ENCODE measurements around the gene ECE1.
A peak's percentile ranks its signal among the peaks of the same experiment; 100 is the strongest.
"Not testable (repeated sequence)": the region's sequence is repeated elsewhere in the genome, so short reads cannot be mapped to it uniquely, and the experiment has no call there.

ECE1 gene

DNA sequence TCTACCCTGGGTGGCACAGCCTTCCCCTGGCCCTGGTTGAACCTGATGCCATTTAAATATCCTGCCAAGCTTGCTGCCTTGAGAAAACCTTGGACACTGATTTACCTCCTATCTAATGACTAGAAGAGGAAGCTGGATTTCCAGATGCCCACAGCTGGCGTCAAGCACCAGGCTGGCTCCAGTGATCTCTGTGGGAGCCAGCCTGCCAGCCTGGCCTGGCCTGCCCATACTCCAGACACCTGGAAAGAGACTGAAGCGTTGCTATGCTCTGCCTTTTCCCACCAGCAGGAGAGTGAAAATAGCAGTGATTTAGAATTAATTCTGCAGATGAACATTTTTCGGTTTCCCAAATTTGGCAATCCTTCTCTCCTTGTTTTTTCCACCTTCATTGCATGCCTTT lies 102.0 kb downstream of the ECE1 start:
- DNase-seq = no peak
- Histone ChIP-seq H3K27me3 (replicated peaks) (no peaks in the 10 kb centered on the region), H3K27ac (no peak overlapping the region), H3K36me3 (replicated peaks) (no peaks in the 10 kb centered on the region), H3K4me3 (ENCODE audit: low read depth, low read length) (no peak overlapping the region)
- in situ Hi-C loops (cut with HindIII; ENCODE audit: low pct_ligation_motif_present, low sequenced_read_pairs) = loop anchor here (25.0 kb wide), 1 partner anchor 201 kb away; no protein-coding TSS in a partner anchor
- no peak for TF ChIP-seq CTCF (IDR thresholded peaks at IDR 0.05; ENCODE audit: low read depth, low read length, missing control alignments)

GRCh38 chr1:21185221-21185731 lies 105.0 kb downstream of the ECE1 start:
- TF ChIP-seq CTCF (IDR thresholded peaks at IDR 0.05; ENCODE audit: low read depth, low read length, missing control alignments) = no peak
- Histone ChIP-seq H3K27me3 (replicated peaks) (no peaks in the 10 kb centered on the region), H3K27ac (no peak overlapping the region), H3K36me3 (replicated peaks) (no peaks in the 10 kb centered on the region), H3K4me3 (ENCODE audit: low read depth, low read length) (no peak overlapping the region)
- DNase-seq = no peak
- in situ Hi-C loops (cut with HindIII; ENCODE audit: low pct_ligation_motif_present, low sequenced_read_pairs) = loop anchor here (25.0 kb wide), 1 partner anchor 198 kb away; no protein-coding TSS in a partner anchor

DNA sequence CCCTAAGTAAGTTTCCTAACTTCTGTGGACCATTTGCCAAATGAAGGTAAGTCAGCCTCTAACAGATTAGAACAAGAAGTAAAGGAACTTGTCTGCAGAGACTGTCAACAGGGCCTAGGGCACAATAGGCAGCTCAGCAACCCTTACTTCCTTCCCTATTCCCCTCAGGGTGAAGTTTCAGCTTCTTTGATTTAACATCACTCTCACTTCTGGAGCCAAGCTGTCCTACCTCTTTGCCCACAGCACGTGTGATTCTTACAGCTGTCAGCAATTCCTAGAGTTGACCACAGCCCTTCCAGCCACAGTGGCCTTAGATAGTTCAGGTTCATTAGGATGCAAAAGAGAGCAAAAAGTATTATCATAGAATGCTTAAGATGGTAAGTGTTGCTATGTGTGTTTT lies 106.0 kb downstream of the ECE1 start:
- no peak for TF ChIP-seq CTCF (IDR thresholded peaks at IDR 0.05; ENCODE audit: low read depth, low read length, missing control alignments)
- no peak overlapping the region for H3K4me3 ChIP-seq (ENCODE audit: low read depth, low read length)
- H3K27me3 ChIP-seq (replicated peaks) = no peaks in the 10 kb centered on the region
- in situ Hi-C loops (cut with HindIII; ENCODE audit: low pct_ligation_motif_present, low sequenced_read_pairs) = loop anchor here (25.0 kb wide), 1 partner anchor 197 kb away; no protein-coding TSS in a partner anchor
- H3K27ac ChIP-seq = no peak overlapping the region
- DNase-seq = no peak
- no peaks in the 10 kb centered on the region for H3K36me3 ChIP-seq (replicated peaks)

GRCh38 chr1:21182181-21182731 lies 108.0 kb downstream of the ECE1 start:
- Histone ChIP-seq H3K4me3 (ENCODE audit: low read depth, low read length) (no peak overlapping the region), H3K27me3 (replicated peaks) (no peaks in the 10 kb centered on the region), H3K27ac (no peak overlapping the region), H3K36me3 (replicated peaks) (no peaks in the 10 kb centered on the region)
- TF ChIP-seq CTCF (IDR thresholded peaks at IDR 0.05; ENCODE audit: low read depth, low read length, missing control alignments) = no peak
- in situ Hi-C loops (cut with HindIII; ENCODE audit: low pct_ligation_motif_present, low sequenced_read_pairs) = loop anchor here (25.0 kb wide), 1 partner anchor 195 kb away; no protein-coding TSS in a partner anchor
- no peak for DNase-seq

GRCh38 chr1:21178271-21178670 lies 112.0 kb downstream of the ECE1 start:
- H3K27me3 ChIP-seq (replicated peaks); H3K27ac ChIP-seq; DNase-seq; H3K4me3 ChIP-seq (ENCODE audit: low read depth, low read length); H3K36me3 ChIP-seq (replicated peaks): not testable (repeated sequence)
- in situ Hi-C loops (cut with HindIII; ENCODE audit: low pct_ligation_motif_present, low sequenced_read_pairs) = loop anchor here (25.0 kb wide), 1 partner anchor 191 kb away; no protein-coding TSS in a partner anchor

DNA sequence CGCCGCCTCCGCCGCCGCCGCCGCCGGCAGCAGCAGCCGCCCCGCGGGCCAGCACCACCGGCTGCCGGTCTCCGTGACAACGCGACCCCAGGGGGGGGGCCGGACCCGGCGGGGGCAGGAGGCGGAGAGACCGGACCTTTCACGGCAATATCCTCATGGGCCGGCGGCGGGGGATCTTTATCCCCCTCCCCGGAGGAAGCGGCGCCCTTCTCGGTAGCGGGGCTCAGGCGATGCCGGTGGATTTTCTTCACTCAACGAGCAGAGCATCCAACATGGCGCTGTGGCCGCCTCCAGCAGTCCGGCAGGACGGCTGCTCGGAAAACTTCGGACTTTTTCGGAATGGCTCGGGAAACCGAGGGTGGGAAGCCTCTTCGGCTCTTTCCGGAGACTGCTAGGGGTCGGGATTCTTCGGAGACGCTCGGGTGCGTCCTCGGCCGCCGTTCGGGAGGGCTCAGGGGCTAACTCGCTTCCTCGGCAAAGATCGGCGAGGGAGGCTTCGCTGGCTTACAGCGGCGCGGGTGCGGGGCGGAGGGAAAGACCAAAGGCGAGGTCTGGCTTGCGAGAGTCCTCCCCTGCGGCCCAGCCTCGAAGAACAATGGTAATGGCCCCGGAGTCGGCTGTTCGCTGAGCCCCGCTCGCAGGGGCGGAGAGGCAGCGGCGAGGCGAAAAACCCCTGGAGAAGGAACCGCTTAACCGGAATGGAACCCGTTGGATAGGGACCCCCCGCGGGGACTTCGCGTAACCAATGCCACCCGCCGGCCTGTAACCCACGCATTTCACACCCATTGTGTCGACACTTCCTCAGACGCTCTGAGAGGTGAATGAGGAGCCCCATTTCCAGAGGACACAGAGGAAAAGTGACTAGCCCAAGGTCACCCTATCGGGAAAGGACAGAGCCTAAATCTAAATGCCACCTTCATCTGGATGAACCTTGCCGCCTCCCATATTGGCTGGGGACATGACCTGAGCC lies 113.4 kb downstream of the ECE1 start, which contains the start of gene EIF4G3:
EIF4G3 (minus strand) TSS at position 312 of the 970 bp plus-strand sequence. CDS start 174,155 bp downstream, outside the sequence.
- DNase-seq = peak; percentile 94
- no peaks in the 10 kb centered on the region for H3K27me3 ChIP-seq (replicated peaks)
- H3K36me3 ChIP-seq (replicated peaks) = no peaks in the 10 kb centered on the region
- H3K27ac ChIP-seq = peak within 1 kb of the TSS; percentile 94
- H3K4me3 ChIP-seq (ENCODE audit: low read depth, low read length) = peak within 1 kb of the TSS; percentile 93
- in situ Hi-C loops (cut with HindIII; ENCODE audit: low pct_ligation_motif_present, low sequenced_read_pairs) = loop anchor here (25.0 kb wide), 1 partner anchor 190 kb away; no protein-coding TSS in a partner anchor
- TF ChIP-seq CTCF (IDR thresholded peaks at IDR 0.05; ENCODE audit: low read depth, low read length, missing control alignments) = no peak

Measured in brain microvascular endothelial cell (primary cell).